Measurements from ENCODE around the gene VPS37C. TPM values are rescaled to one million over a fixed set of nuclear protein-coding genes. Genes with fewer than 3 reads are reported as not detected.

VPS37C gene
- total RNA-seq, 1 experiment from 2014 or later = 36.3 TPM

DNA sequence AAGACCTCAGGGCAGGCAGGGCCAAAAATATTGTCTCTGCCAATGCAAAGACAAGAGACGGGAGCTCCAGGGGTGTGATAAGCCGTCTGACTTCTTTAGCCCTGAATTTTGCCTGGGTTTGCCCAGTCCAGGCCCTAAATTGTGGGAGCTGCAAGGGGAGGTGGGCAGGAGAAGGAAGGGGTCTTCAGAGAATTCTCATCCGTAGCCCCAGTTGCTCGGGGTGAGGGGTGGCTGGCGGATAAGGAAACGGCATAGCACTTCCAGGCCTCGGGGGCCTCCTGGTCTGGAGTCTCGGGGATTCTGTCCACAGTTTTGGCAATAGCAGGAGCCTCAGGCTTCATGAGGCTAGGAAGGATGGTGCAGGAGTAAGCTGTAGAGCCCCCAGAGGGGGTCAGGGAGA, 51.6 kb downstream of the VPS37C start:
- Mint-ChIP-seq H3K27ac (ENCODE audit: unreplicated experiment) (no peak overlapping the region), H3K9me3 (ENCODE audit: unreplicated experiment) (no peaks in the 10 kb centered on the region), H3K36me3 (ENCODE audit: insufficient read depth, unreplicated experiment) (no peaks in the 10 kb centered on the region), H3K4me3 (ENCODE audit: unreplicated experiment) (no peak overlapping the region), H3K27me3 (ENCODE audit: insufficient read depth, unreplicated experiment) (peaks cover 3% of the 10 kb centered on the region), H3K4me1 (ENCODE audit: low read depth, unreplicated experiment) (no peaks in the 10 kb centered on the region)
- Histone ChIP-seq H3K9me3 (no peaks in the 10 kb centered on the region), H3K27me3 (replicated peaks; ENCODE audit: control insufficient read depth, insufficient read depth, low read length) (no peaks in the 10 kb centered on the region), H3K4me1 (no peaks in the 10 kb centered on the region), H3K4me3 (ENCODE audit: low read depth, low read length) (no peak overlapping the region), H3K36me3 (ENCODE audit: control insufficient read depth, insufficient read depth, low read length) (no peaks in the 10 kb centered on the region)
- ChIA-PET CTCF (no interaction called here), POLR2A (no interaction called here)
- no peak for DNase-seq
- intact Hi-C loops (cut with micrococcal nuclease; ENCODE audit: unreplicated experiment) = no loop called here
- BruUV-seq (replicated peaks) = no TSS peak
- TF ChIP-seq, protein P1, sequence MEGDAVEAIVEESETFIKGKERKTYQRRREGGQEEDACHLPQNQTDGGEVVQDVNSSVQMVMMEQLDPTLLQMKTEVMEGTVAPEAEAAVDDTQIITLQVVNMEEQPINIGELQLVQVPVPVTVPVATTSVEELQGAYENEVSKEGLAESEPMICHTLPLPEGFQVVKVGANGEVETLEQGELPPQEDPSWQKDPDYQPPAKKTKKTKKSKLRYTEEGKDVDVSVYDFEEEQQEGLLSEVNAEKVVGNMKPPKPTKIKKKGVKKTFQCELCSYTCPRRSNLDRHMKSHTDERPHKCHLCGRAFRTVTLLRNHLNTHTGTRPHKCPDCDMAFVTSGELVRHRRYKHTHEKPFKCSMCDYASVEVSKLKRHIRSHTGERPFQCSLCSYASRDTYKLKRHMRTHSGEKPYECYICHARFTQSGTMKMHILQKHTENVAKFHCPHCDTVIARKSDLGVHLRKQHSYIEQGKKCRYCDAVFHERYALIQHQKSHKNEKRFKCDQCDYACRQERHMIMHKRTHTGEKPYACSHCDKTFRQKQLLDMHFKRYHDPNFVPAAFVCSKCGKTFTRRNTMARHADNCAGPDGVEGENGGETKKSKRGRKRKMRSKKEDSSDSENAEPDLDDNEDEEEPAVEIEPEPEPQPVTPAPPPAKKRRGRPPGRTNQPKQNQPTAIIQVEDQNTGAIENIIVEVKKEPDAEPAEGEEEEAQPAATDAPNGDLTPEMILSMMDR (IDR thresholded peaks at IDR 0.05; ENCODE audit: insufficient read depth in 1 of 2, low read depth in 1 of 2, low read length in 1 of 2, severe bottlenecking in 1 of 2, unreplicated experiment in 1 of 2) = no peak

DNA sequence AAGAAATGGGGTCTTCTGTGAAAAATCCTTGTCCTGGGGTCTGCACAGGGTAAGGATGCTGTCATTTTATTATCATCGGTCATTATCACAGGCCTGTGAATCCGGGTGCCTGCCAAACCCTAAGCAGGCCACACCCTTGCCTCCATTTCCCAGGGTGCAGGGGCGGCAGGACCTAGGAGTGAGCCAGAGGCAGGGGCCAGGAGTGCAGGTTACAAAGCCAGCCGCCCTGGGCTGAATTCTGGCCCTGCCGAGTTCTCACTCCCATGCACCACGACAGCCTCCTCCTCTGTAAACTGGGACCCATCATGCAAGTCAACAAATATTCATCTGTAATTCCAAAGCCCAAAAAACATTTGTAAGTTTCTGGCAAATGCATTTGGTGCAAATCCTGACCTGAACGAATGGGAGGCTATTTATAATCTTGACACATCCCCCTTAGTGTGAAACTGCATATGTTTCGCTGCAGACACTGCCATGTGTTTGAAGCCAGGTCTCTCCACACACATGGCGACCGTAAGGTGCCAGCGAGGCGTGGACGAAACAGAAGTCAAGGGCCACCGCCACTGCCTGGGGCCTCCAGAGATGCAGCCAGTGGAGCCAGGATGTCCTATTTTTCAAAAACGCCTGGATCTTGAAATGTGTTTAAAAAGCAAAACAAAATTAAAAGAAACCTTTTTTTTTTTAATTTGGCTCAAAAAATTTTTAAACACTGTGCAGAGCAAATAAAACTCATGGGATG, 52.2 kb downstream of the VPS37C start:
- TF ChIP-seq, protein P1 (IDR thresholded peaks at IDR 0.05; ENCODE audit: insufficient read depth in 1 of 2, low read depth in 1 of 2, low read length in 1 of 2, severe bottlenecking in 1 of 2, unreplicated experiment in 1 of 2) = no peak
- POLR2A ChIA-PET = no interaction called here
- H3K27ac Mint-ChIP-seq (ENCODE audit: unreplicated experiment) = no peak overlapping the region

DNA sequence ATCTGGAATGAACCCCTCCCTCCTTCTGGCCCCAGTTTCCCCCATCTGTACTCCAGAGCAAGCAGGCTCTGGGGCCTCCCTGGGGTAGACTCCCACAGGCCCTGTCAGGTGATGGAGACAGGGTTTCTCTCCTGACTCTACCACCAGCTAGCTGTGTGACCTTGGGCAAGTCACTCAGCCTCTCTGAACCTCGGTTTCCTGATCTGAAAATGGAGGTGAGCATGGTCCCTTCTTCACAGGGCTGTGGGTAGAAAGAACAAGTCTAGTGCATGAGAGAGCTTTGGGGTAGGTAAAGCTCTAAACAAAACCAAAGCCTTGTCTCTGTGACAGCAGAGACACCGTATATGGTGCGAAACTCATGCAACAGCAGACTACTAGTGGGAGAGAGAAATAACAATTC, 53.3 kb downstream of the VPS37C start:
- H3K4me3 Mint-ChIP-seq (ENCODE audit: unreplicated experiment) = no peak overlapping the region
- no peaks in the 10 kb centered on the region for H3K4me1 ChIP-seq
- H3K27ac Mint-ChIP-seq (ENCODE audit: unreplicated experiment) = no peak overlapping the region
- H3K9me3 Mint-ChIP-seq (ENCODE audit: unreplicated experiment) = no peaks in the 10 kb centered on the region
- H3K27me3 ChIP-seq (replicated peaks; ENCODE audit: control insufficient read depth, insufficient read depth, low read length) = no peaks in the 10 kb centered on the region
- intact Hi-C loops (cut with micrococcal nuclease; ENCODE audit: unreplicated experiment) = no loop called here
- CTCF ChIA-PET = no interaction called here
- H3K4me1 Mint-ChIP-seq (ENCODE audit: low read depth, unreplicated experiment) = no peaks in the 10 kb centered on the region
- no peaks in the 10 kb centered on the region for H3K36me3 ChIP-seq (ENCODE audit: control insufficient read depth, insufficient read depth, low read length)
- H3K4me3 ChIP-seq (ENCODE audit: low read depth, low read length) = no peak overlapping the region
- H3K9me3 ChIP-seq = no peaks in the 10 kb centered on the region
- BruUV-seq (replicated peaks) = no TSS peak
- TF ChIP-seq, protein P1 (IDR thresholded peaks at IDR 0.05; ENCODE audit: insufficient read depth in 1 of 2, low read depth in 1 of 2, low read length in 1 of 2, severe bottlenecking in 1 of 2, unreplicated experiment in 1 of 2) = no peak
- no peak for DNase-seq
- no peaks in the 10 kb centered on the region for H3K36me3 Mint-ChIP-seq (ENCODE audit: insufficient read depth, unreplicated experiment)
- POLR2A ChIA-PET = no interaction called here
- H3K27me3 Mint-ChIP-seq (ENCODE audit: insufficient read depth, unreplicated experiment) = peaks cover 3% of the 10 kb centered on the region

More for the DNA sequence above, 52.2 kb downstream of the VPS37C start:
- no peaks in the 10 kb centered on the region for H3K27me3 ChIP-seq (replicated peaks; ENCODE audit: control insufficient read depth, insufficient read depth, low read length)
- CTCF ChIA-PET = no interaction called here
- H3K36me3 Mint-ChIP-seq (ENCODE audit: insufficient read depth, unreplicated experiment) = no peaks in the 10 kb centered on the region
- H3K4me1 Mint-ChIP-seq (ENCODE audit: low read depth, unreplicated experiment) = no peaks in the 10 kb centered on the region
- H3K4me3 Mint-ChIP-seq (ENCODE audit: unreplicated experiment) = no peak overlapping the region
- intact Hi-C loops (cut with micrococcal nuclease; ENCODE audit: unreplicated experiment) = no loop called here
- no peaks in the 10 kb centered on the region for H3K9me3 ChIP-seq
- H3K9me3 Mint-ChIP-seq (ENCODE audit: unreplicated experiment) = no peaks in the 10 kb centered on the region
- no peaks in the 10 kb centered on the region for H3K36me3 ChIP-seq (ENCODE audit: control insufficient read depth, insufficient read depth, low read length)
- peaks cover 3% of the 10 kb centered on the region for H3K27me3 Mint-ChIP-seq (ENCODE audit: insufficient read depth, unreplicated experiment)
- no peak overlapping the region for H3K4me3 ChIP-seq (ENCODE audit: low read depth, low read length)
- no TSS peak for BruUV-seq (replicated peaks)
- no peak for DNase-seq
- H3K4me1 ChIP-seq = no peaks in the 10 kb centered on the region
